ENCODE data around the gene TMEM101. TPM values are rescaled to one million over a fixed set of nuclear protein-coding genes. Genes with fewer than 3 reads are reported as not detected.
"Not testable (repeated sequence)": the region's sequence is repeated elsewhere in the genome, so short reads cannot be mapped to it uniquely, and the experiment has no call there.

The TMEM101 gene
- 21.3 TPM for total RNA-seq
- long read RNA-seq, transcript TMEM101-201 (4 exons, 1,536 nt): major isoform, 46 of 48 reads
- long read RNA-seq, partial matches to known transcripts: 1 of 48 reads
- long read RNA-seq, other reads (novel, unspliced or antisense): 1 of 48 reads

GRCh38 chr17:44014437-44015172 is at the start of gene TMEM101:
TSS of gene TMEM101 (minus strand) at chr17:44014963. CDS start at chr17:44014952, 11 bp downstream.
- intact Hi-C loops (cut with DNase I): no loop called here

GRCh38 chr17:44063704-44064639 is 49.2 kb upstream of the TMEM101 start:
- ATAC-seq (ENCODE audit: poor library complexity): no peak
- intact Hi-C loops (cut with DNase I): no loop called here
- no peak for DNase-seq

More at GRCh38 chr17:44014437-44015172, at the start of gene TMEM101:
- ATAC-seq (ENCODE audit: poor library complexity) (peak; percentile 91), DNase-seq (peak; percentile 94)

- ATAC-seq (ENCODE audit: poor library complexity) (no peak), DNase-seq (no peak)
- intact Hi-C loops (cut with DNase I): no loop called here
Observed at GRCh38 chr17:44062871-44063270, 48.1 kb upstream of the TMEM101 start.

GRCh38 chr17:44061446-44061845 is 46.7 kb upstream of the TMEM101 start:
- intact Hi-C loops (cut with DNase I): no loop called here
- no peak for DNase-seq
- ATAC-seq (ENCODE audit: poor library complexity): no peak

GRCh38 chr17:44059101-44059892 is 44.5 kb upstream of the TMEM101 start:
- no peak for ATAC-seq (ENCODE audit: poor library complexity)
- intact Hi-C loops (cut with DNase I): no loop called here
- no peak for DNase-seq

- DNase-seq: no peak
- intact Hi-C loops (cut with DNase I): no loop called here
Observed at GRCh38 chr17:44053125-44053872, 38.5 kb upstream of the TMEM101 start.

GRCh38 chr17:44049294-44050060 is 34.7 kb upstream of the TMEM101 start:
- intact Hi-C loops (cut with DNase I): no loop called here
- ATAC-seq (ENCODE audit: poor library complexity) (no peak), DNase-seq (no peak)

More at GRCh38 chr17:44053125-44053872, 38.5 kb upstream of the TMEM101 start:
- ATAC-seq (ENCODE audit: poor library complexity): peak; percentile 91

- ATAC-seq (ENCODE audit: poor library complexity); intact Hi-C loops (cut with DNase I); DNase-seq: not testable (repeated sequence)
Observed at GRCh38 chr17:44046893-44047292, 32.1 kb upstream of the TMEM101 start.

GRCh38 chr17:44045486-44045885 is 30.7 kb upstream of the TMEM101 start:
- intact Hi-C loops (cut with DNase I): no loop called here
- DNase-seq: no peak
- no peak for ATAC-seq (ENCODE audit: poor library complexity)

GRCh38 chr17:44044071-44044470 is 29.3 kb upstream of the TMEM101 start:
- ATAC-seq (ENCODE audit: poor library complexity) (no peak), DNase-seq (no peak)
- intact Hi-C loops (cut with DNase I): no loop called here

GRCh38 chr17:44043272-44043696 is 28.5 kb upstream of the TMEM101 start:
- intact Hi-C loops (cut with DNase I): no loop called here
- no peak for ATAC-seq (ENCODE audit: poor library complexity)
- DNase-seq: peak; percentile 49

- DNase-seq (no peak), ATAC-seq (ENCODE audit: poor library complexity) (peak; percentile 49)
- intact Hi-C loops (cut with DNase I): no loop called here
Observed at GRCh38 chr17:44039829-44040635, 25.3 kb upstream of the TMEM101 start.

- intact Hi-C loops (cut with DNase I): no loop called here
- DNase-seq (no peak), ATAC-seq (ENCODE audit: poor library complexity) (no peak)
Observed at GRCh38 chr17:44038604-44039011, 23.8 kb upstream of the TMEM101 start.

GRCh38 chr17:44037471-44037870 is 22.7 kb upstream of the TMEM101 start:
- ATAC-seq (ENCODE audit: poor library complexity) (no peak), DNase-seq (no peak)
- intact Hi-C loops (cut with DNase I): no loop called here

- DNase-seq; ATAC-seq (ENCODE audit: poor library complexity); intact Hi-C loops (cut with DNase I): not testable (repeated sequence)
Observed at GRCh38 chr17:44034688-44035087, 19.9 kb upstream of the TMEM101 start.

GRCh38 chr17:44033861-44034408 is 19.2 kb upstream of the TMEM101 start:
- no peak for DNase-seq
- ATAC-seq (ENCODE audit: poor library complexity): no peak
- intact Hi-C loops (cut with DNase I): no loop called here
